Memory B cell (primary cell): ENCODE results near the gene SNX4.
"Not testable (repeated sequence)": the region's sequence is repeated elsewhere in the genome, so short reads cannot be mapped to it uniquely, and the experiment has no call there.

Experiments used
- ATAC-seq: fragments of 150-1000 bp; cut with Tn5 transposase; 2 replicates; pipeline ENCODE4 v1.10.0; 2021; ENCODE audit warnings: low read depth, mild to moderate bottlenecking, moderate library complexity
- DNase-seq, 2 donors: peaks; one replicate each; pipeline ENCODE4 v3.0.0; 2022; ENCODE audit warnings: low spot score in 2 of 2
- H3K27ac Mint-ChIP-seq: one replicate; pipeline ENCODE4 v1.8.0; 2022; ENCODE audit warnings: mild to moderate bottlenecking, moderate library complexity, mixed read lengths
- H3K27me3 Mint-ChIP-seq: one replicate; pipeline ENCODE4 v1.8.0; 2022; ENCODE audit warnings: mixed read lengths
- H3K36me3 Mint-ChIP-seq: one replicate; pipeline ENCODE4 v1.8.0; 2022; ENCODE audit warnings: mild to moderate bottlenecking, mixed read lengths
- H3K4me1 Mint-ChIP-seq: one replicate; pipeline ENCODE4 v1.8.0; 2022; ENCODE audit warnings: mixed read lengths
- H3K4me3 Mint-ChIP-seq: one replicate; pipeline ENCODE4 v1.8.0; 2022; ENCODE audit warnings: mild to moderate bottlenecking, moderate library complexity, mixed read lengths
- H3K9me3 Mint-ChIP-seq: one replicate; pipeline ENCODE4 v1.8.0; 2022; ENCODE audit warnings: mixed read lengths

Gene SNX4

DNA sequence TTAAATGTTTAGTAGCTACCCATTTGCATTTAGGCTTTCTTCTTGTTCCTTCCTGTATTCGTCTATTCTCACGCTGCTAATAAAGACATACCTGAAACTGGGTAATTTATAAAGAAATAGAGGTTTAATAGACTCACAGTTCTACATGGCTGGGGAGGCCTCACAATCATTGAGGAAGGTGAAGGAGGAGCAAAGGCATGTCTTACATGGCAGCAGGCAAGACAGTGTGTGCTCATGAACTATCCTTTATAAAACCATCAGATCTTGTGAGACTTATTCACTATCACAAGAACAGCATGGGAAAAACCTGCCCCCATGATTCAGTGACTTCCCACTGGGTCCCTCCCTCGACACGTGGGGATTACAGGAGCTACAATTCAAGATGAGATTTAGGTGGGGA is 114.5 kb downstream of the SNX4 start:
- not testable (repeated sequence) for H3K27ac Mint-ChIP-seq, H3K4me3 Mint-ChIP-seq, DNase-seq, H3K4me1 Mint-ChIP-seq, H3K36me3 Mint-ChIP-seq, ATAC-seq
- H3K9me3 Mint-ChIP-seq, result peaks cover 12% of the 10 kb centered on the region
- H3K27me3 Mint-ChIP-seq, result peaks cover 16% of the 10 kb centered on the region

- DNase-seq, result no peak
- Mint-ChIP-seq H3K9me3 (peaks cover 12% of the 10 kb centered on the region), H3K4me1 (no peaks in the 10 kb centered on the region), H3K27ac (no peak overlapping the region), H3K27me3 (peaks cover 10% of the 10 kb centered on the region), H3K36me3 (peaks cover 4% of the 10 kb centered on the region), H3K4me3 (no peak overlapping the region)
- ATAC-seq, result no peak
These were observed 116.2 kb downstream of the SNX4 start for GRCh38 chr3:125403789-125404188.

GRCh38 chr3:125402639-125403038 is 117.4 kb downstream of the SNX4 start:
- H3K9me3 Mint-ChIP-seq, result peaks cover 12% of the 10 kb centered on the region
- ATAC-seq (no peak), DNase-seq (no peak)
- H3K27ac Mint-ChIP-seq, result no peak overlapping the region
- no peaks in the 10 kb centered on the region for H3K4me1 Mint-ChIP-seq
- peaks cover 4% of the 10 kb centered on the region for H3K36me3 Mint-ChIP-seq
- peaks cover 13% of the 10 kb centered on the region for H3K27me3 Mint-ChIP-seq
- no peak overlapping the region for H3K4me3 Mint-ChIP-seq

GRCh38 chr3:125401402-125401801 is 118.6 kb downstream of the SNX4 start:
- Mint-ChIP-seq H3K27ac (no peak overlapping the region), H3K4me1 (no peaks in the 10 kb centered on the region), H3K36me3 (peaks cover 6% of the 10 kb centered on the region), H3K4me3 (no peak overlapping the region), H3K9me3 (peaks cover 14% of the 10 kb centered on the region), H3K27me3 (peaks cover 12% of the 10 kb centered on the region)
- DNase-seq, result no peak
- ATAC-seq, result no peak

GRCh38 chr3:125398952-125399351 is 121.0 kb downstream of the SNX4 start:
- Mint-ChIP-seq H3K27me3 (peaks cover 11% of the 10 kb centered on the region), H3K4me3 (no peak overlapping the region), H3K9me3 (peaks cover 2% of the 10 kb centered on the region), H3K36me3 (peaks cover 2% of the 10 kb centered on the region), H3K27ac (no peak overlapping the region), H3K4me1 (no peaks in the 10 kb centered on the region)
- DNase-seq (no peak), ATAC-seq (no peak)
